ENCODE measurements around the gene MAML2. TPM values are rescaled to one million over a fixed set of nuclear protein-coding genes. Genes with fewer than 3 reads are reported as not detected.

MAML2 gene
- total RNA-seq, 1 experiment from 2014 or later = 2.9 TPM

GRCh38 chr11:96246718-96247552 lies 96.1 kb downstream of the MAML2 start:
- Histone ChIP-seq H3K27ac (ENCODE audit: low read length) (peak overlapping the region; percentile 55), H3K36me3 (ENCODE audit: control insufficient read depth, insufficient read depth, low read length) (no peaks in the 10 kb centered on the region), H3K4me3 (ENCODE audit: low read depth in 2 of 2, low read length in 2 of 2) (peak overlapping the region in 1 of 2 experiments; percentile 13; a peak in 2 of 4 replicates), H3K27me3 (ENCODE audit: control insufficient read depth, insufficient read depth, low read length) (no peaks in the 10 kb centered on the region), H3K4me1 (ENCODE audit: control insufficient read depth, insufficient read depth, low read length) (peaks cover 19% of the 10 kb centered on the region), H3K9me3 (ENCODE audit: control insufficient read depth, insufficient read depth, low read depth, low read length) (no peaks in the 10 kb centered on the region)
- ChIA-PET CTCF (interaction anchor here (1.2 kb wide), 1 partner anchor 96 kb away, joined by 3 read pairs; the partner anchor contains the start of gene MAML2), POLR2A (no interaction called here)
- in situ Hi-C loops (cut with HindIII; ENCODE audit: low pct_unique_long_range_greater_than_20kb, low sequenced_read_pairs) = no loop called here
- no peak for TF ChIP-seq POLR2AphosphoS5 (IDR thresholded peaks at IDR 0.05; ENCODE audit: low read depth, low read length)
- TF ChIP-seq REST (IDR thresholded peaks at IDR 0.05; ENCODE audit: insufficient read depth in 1 of 2, low read depth in 2 of 2, low read length in 1 of 2) = no peak
- TF ChIP-seq CTCF (IDR thresholded peaks at IDR 0.05) = no peak
- no peak for TF ChIP-seq TCF7L2 (IDR thresholded peaks at IDR 0.05; ENCODE audit: low read depth, low read length)
- no peak for TF ChIP-seq SIN3A (IDR thresholded peaks at IDR 0.05; ENCODE audit: borderline replicate concordance, insufficient read depth, low read depth, low read length)
- ATAC-seq (peak; percentile 40), DNase-seq (ENCODE audit: low read depth, low spot score) (no peak)
- intact Hi-C loops (cut with micrococcal nuclease; ENCODE audit: unreplicated experiment) = no loop called here
- no TSS peak for BruUV-seq (replicated peaks)

GRCh38 chr11:96242971-96243647 lies 99.9 kb downstream of the MAML2 start:
- H3K36me3 ChIP-seq (ENCODE audit: control insufficient read depth, insufficient read depth, low read length) = no peaks in the 10 kb centered on the region
- BruUV-seq (replicated peaks) = no TSS peak
- peak; percentile 68; the same call in 1 of the 2 replicates for TF ChIP-seq SIN3A (IDR thresholded peaks at IDR 0.05; ENCODE audit: borderline replicate concordance, insufficient read depth, low read depth, low read length)
- TF ChIP-seq REST (IDR thresholded peaks at IDR 0.05; ENCODE audit: insufficient read depth in 1 of 2, low read depth in 2 of 2, low read length in 1 of 2) = 0 out of 4 replicates have a peak, but pooled peaks of 1 of the 2 experiments have one; percentile 16
- peak; percentile 69 for TF ChIP-seq TCF7L2 (IDR thresholded peaks at IDR 0.05; ENCODE audit: low read depth, low read length)
- TF ChIP-seq POLR2AphosphoS5 (IDR thresholded peaks at IDR 0.05; ENCODE audit: low read depth, low read length) = peak; percentile 55; the same call in 1 of the 2 replicates
- TF ChIP-seq CTCF (IDR thresholded peaks at IDR 0.05) = no peak
- DNase-seq (ENCODE audit: low read depth, low spot score) (peak; percentile 90), ATAC-seq (peak; percentile 97)
- peak overlapping the region; percentile 55 to 62 for H3K4me3 ChIP-seq (ENCODE audit: low read depth in 2 of 2, low read length in 2 of 2)
- no peaks in the 10 kb centered on the region for H3K27me3 ChIP-seq (ENCODE audit: control insufficient read depth, insufficient read depth, low read length)
- H3K4me1 ChIP-seq (ENCODE audit: control insufficient read depth, insufficient read depth, low read length) = peaks cover 29% of the 10 kb centered on the region
- ChIA-PET POLR2A (interaction anchor here (0.6 to 1.6 kb wide), 8 partner anchors 33 to 255 kb away, joined by 3 to 11 read pairs (median 6); partner anchors contain the start of gene CCDC82), CTCF (interaction anchor here (0.6 to 1.7 kb wide), 7 partner anchors 57 to 203 kb away, joined by 3 to 10 read pairs (median 4); partner anchors contain the start of gene MAML2)
- H3K27ac ChIP-seq (ENCODE audit: low read length) = peak overlapping the region; percentile 86
- intact Hi-C loops (cut with micrococcal nuclease; ENCODE audit: unreplicated experiment) = loop anchor here (5.0 kb wide), 1 partner anchor 99 kb away; the partner anchor contains the start of gene MAML2
- H3K9me3 ChIP-seq (ENCODE audit: control insufficient read depth, insufficient read depth, low read depth, low read length) = no peaks in the 10 kb centered on the region
- in situ Hi-C loops (cut with HindIII; ENCODE audit: low pct_unique_long_range_greater_than_20kb, low sequenced_read_pairs) = no loop called here

Data from Panc1 (cell line).